ENCODE data around the gene RPUSD2. TPM values are rescaled to one million over a fixed set of nuclear protein-coding genes. Genes with fewer than 3 reads are reported as not detected.
"Not testable (repeated sequence)": the region's sequence is repeated elsewhere in the genome, so short reads cannot be mapped to it uniquely, and the experiment has no call there.

Gene RPUSD2
- total RNA-seq, 2 donors from 2014 or later, result 10.1 to 12.7 TPM

- peak overlapping the region in 1 of 2 donors; percentile 51 for H3K27ac Mint-ChIP-seq
- H3K36me3 Mint-ChIP-seq, result peaks cover 8 to 15% of the 10 kb centered on the region in 2 donors
- DNase-seq (ENCODE audit: low spot score in 2 of 2) (no peak), ATAC-seq (no peak)
- no peaks in the 10 kb centered on the region for H3K9me3 Mint-ChIP-seq
Observed at GRCh38 chr15:40558952-40559742, 10.0 kb upstream of the RPUSD2 start.

- no peak for DNase-seq (ENCODE audit: low spot score in 2 of 2)
Observed at GRCh38 chr15:40562691-40563090, 6.4 kb upstream of the RPUSD2 start.

GRCh38 chr15:40563426-40563825 lies 5.7 kb upstream of the RPUSD2 start:
- ATAC-seq, result no peak
- H3K27ac Mint-ChIP-seq, result peak overlapping the region in 1 of 2 donors; percentile 74

More at GRCh38 chr15:40562691-40563090, 6.4 kb upstream of the RPUSD2 start:
- no peak overlapping the region for H3K27ac Mint-ChIP-seq
- H3K36me3 Mint-ChIP-seq, result peaks cover 13 to 15% of the 10 kb centered on the region in 2 donors
- no peak for ATAC-seq
- H3K9me3 Mint-ChIP-seq, result no peaks in the 10 kb centered on the region

GRCh38 chr15:40564591-40565332 lies 4.3 kb upstream of the RPUSD2 start, which contains the start of gene CCDC32:
Gene CCDC32, minus strand, starts transcription at chr15:40565042. Its CDS starts 2,027 bp downstream, at chr15:40563015.
- peak; percentile 96 for ATAC-seq
- peak; percentile 91 to 96 for DNase-seq (ENCODE audit: low spot score in 2 of 2)
- Mint-ChIP-seq H3K36me3 (peaks cover 7 to 15% of the 10 kb centered on the region in 2 donors), H3K9me3 (no peaks in the 10 kb centered on the region), H3K27ac (peak within 1 kb of the TSS; percentile 96 to 97)

More at GRCh38 chr15:40563426-40563825, 5.7 kb upstream of the RPUSD2 start:
- Mint-ChIP-seq H3K9me3 (no peaks in the 10 kb centered on the region), H3K36me3 (peaks cover 13 to 15% of the 10 kb centered on the region in 2 donors)
- DNase-seq (ENCODE audit: low spot score in 2 of 2), result no peak

- H3K36me3 Mint-ChIP-seq, result peaks cover 7 to 9% of the 10 kb centered on the region in 2 donors
- H3K27ac Mint-ChIP-seq, result peak overlapping the region; percentile 96 to 97
- H3K9me3 Mint-ChIP-seq, result no peaks in the 10 kb centered on the region
- ATAC-seq (no peak), DNase-seq (ENCODE audit: low spot score in 2 of 2) (no peak)
Observed at GRCh38 chr15:40565333-40566238, 3.5 kb upstream of the RPUSD2 start.

GRCh38 chr15:40567111-40567510 lies 2.0 kb upstream of the RPUSD2 start:
- H3K9me3 Mint-ChIP-seq, result no peaks in the 10 kb centered on the region
- H3K36me3 Mint-ChIP-seq, result peaks cover 1 to 7% of the 10 kb centered on the region in 2 donors
- ATAC-seq, result no peak
- H3K27ac Mint-ChIP-seq, result no peak overlapping the region
- DNase-seq (ENCODE audit: low spot score in 2 of 2), result no peak

GRCh38 chr15:40575113-40575512 lies 6.0 kb downstream of the RPUSD2 start:
- no peaks in the 10 kb centered on the region for H3K9me3 Mint-ChIP-seq
- H3K36me3 Mint-ChIP-seq, result peaks cover 5 to 7% of the 10 kb centered on the region in 2 donors
- no peak overlapping the region for H3K27ac Mint-ChIP-seq
- no peak for DNase-seq (ENCODE audit: low spot score in 2 of 2)
- ATAC-seq, result peak in 1 of 2 donors; percentile 62

- not testable (repeated sequence) for ATAC-seq; H3K36me3 Mint-ChIP-seq; H3K9me3 Mint-ChIP-seq; H3K27ac Mint-ChIP-seq; DNase-seq (ENCODE audit: low spot score in 2 of 2)
Observed at GRCh38 chr15:40576914-40577313, 7.8 kb downstream of the RPUSD2 start.

- H3K36me3 Mint-ChIP-seq, result peaks cover 0 to 5% of the 10 kb centered on the region in 2 donors
- H3K9me3 Mint-ChIP-seq, result peaks cover 0 to 5% of the 10 kb centered on the region in 2 donors
- ATAC-seq (peak in 1 of 2 donors; percentile 76), DNase-seq (ENCODE audit: low spot score in 2 of 2) (no peak)
- H3K27ac Mint-ChIP-seq, result peak overlapping the region in 1 of 2 donors; percentile 68
Observed at GRCh38 chr15:40578892-40579291, 9.8 kb downstream of the RPUSD2 start.

GRCh38 chr15:40581796-40582195 lies 12.7 kb downstream of the RPUSD2 start:
- not testable (repeated sequence) for H3K36me3 Mint-ChIP-seq; ATAC-seq; H3K9me3 Mint-ChIP-seq; DNase-seq (ENCODE audit: low spot score in 2 of 2); H3K27ac Mint-ChIP-seq

GRCh38 chr15:40582726-40583246 lies 13.7 kb downstream of the RPUSD2 start:
- H3K36me3 Mint-ChIP-seq, result no peaks in the 10 kb centered on the region
- peak in 1 of 2 donors; percentile 45 for ATAC-seq
- H3K27ac Mint-ChIP-seq, result no peak overlapping the region
- peaks cover 0 to 5% of the 10 kb centered on the region in 2 donors for H3K9me3 Mint-ChIP-seq
- DNase-seq (ENCODE audit: low spot score in 2 of 2), result no peak

GRCh38 chr15:40584191-40584590 lies 15.1 kb downstream of the RPUSD2 start:
- H3K27ac Mint-ChIP-seq, result no peak overlapping the region
- no peak for ATAC-seq
- no peaks in the 10 kb centered on the region for H3K36me3 Mint-ChIP-seq
- no peak for DNase-seq (ENCODE audit: low spot score in 2 of 2)
- H3K9me3 Mint-ChIP-seq, result peaks cover 0 to 5% of the 10 kb centered on the region in 2 donors

GRCh38 chr15:40590667-40591050 lies 21.6 kb downstream of the RPUSD2 start:
- peak overlapping the region in 1 of 2 donors; percentile 67 for H3K27ac Mint-ChIP-seq
- no peaks in the 10 kb centered on the region for H3K9me3 Mint-ChIP-seq
- DNase-seq (ENCODE audit: low spot score in 2 of 2), result no peak
- H3K36me3 Mint-ChIP-seq, result peaks cover 8% of the 10 kb centered on the region in 2 donors
- no peak for ATAC-seq

GRCh38 chr15:40591389-40591788 lies 22.3 kb downstream of the RPUSD2 start:
- DNase-seq (ENCODE audit: low spot score in 2 of 2), result no peak
- H3K36me3 Mint-ChIP-seq, result peaks cover 8% of the 10 kb centered on the region in 2 donors
- H3K9me3 Mint-ChIP-seq, result no peaks in the 10 kb centered on the region
- no peak for ATAC-seq
- H3K27ac Mint-ChIP-seq, result no peak overlapping the region

GRCh38 chr15:40593165-40593564 lies 24.1 kb downstream of the RPUSD2 start:
- ATAC-seq (no peak), DNase-seq (ENCODE audit: low spot score in 2 of 2) (no peak)
- Mint-ChIP-seq H3K36me3 (peaks cover 8% of the 10 kb centered on the region in 2 donors), H3K9me3 (no peaks in the 10 kb centered on the region), H3K27ac (peak overlapping the region; percentile 97 to 99)

Measured in activated naive CD4-positive, alpha-beta T cell treated with anti-CD3 and anti-CD28 coated beads, Interleukin-2, amount 50 U/mL, for 72 hours (primary cell).